ENCODE results near the gene GNL1. TPM values are rescaled to one million over a fixed set of nuclear protein-coding genes. Genes with fewer than 3 reads are reported as not detected.
A peak's percentile ranks its signal among the peaks of the same experiment; 100 is the strongest.

Gene GNL1
- total and polyA plus RNA-seq, 9 of the 15 experiments (the other 6 are each of a cell fraction or from before 2014, with no cell fraction given): 0.73 to 112 (median 58.0) TPM

- no peak for TF ChIP-seq CEBPZ (IDR thresholded peaks at IDR 0.05; ENCODE audit: borderline replicate concordance, low read depth, low read length)
- TF ChIP-seq ZNF282 (CRISPR knock-in tag; IDR thresholded peaks at IDR 0.05): no peak
- TF ChIP-seq HNRNPL (IDR thresholded peaks at IDR 0.05; ENCODE audit: low read depth, low read length): peak; percentile 22; the same call in 1 of the 2 replicates
- TF ChIP-seq ZC3H11A (IDR thresholded peaks at IDR 0.05; ENCODE audit: low read depth, low read length): no peak
- no peak for TF ChIP-seq MTF1 (CRISPR knock-in tag; IDR thresholded peaks at IDR 0.05; ENCODE audit: borderline replicate concordance)
- no peak for TF ChIP-seq ZFP36 (IDR thresholded peaks at IDR 0.05; ENCODE audit: low read depth, low read length, partially characterized antibody)
- TF ChIP-seq PTRF (tag; IDR thresholded peaks at IDR 0.05): no peak
- TF ChIP-seq SP1 (CRISPR knock-in tag; IDR thresholded peaks at IDR 0.05): peak; percentile 98
- no peak for TF ChIP-seq ZNF77 (CRISPR knock-in tag; IDR thresholded peaks at IDR 0.05)
- 0 out of 2 replicates have a peak, but pooled peaks have one; percentile 18 for TF ChIP-seq ZNF232 (CRISPR knock-in tag; IDR thresholded peaks at IDR 0.05)
- TF ChIP-seq CHD1 (IDR thresholded peaks at IDR 0.05; ENCODE audit: low read length): no peak
- peak; percentile 96 for TF ChIP-seq PHF20 (IDR thresholded peaks at IDR 0.05; ENCODE audit: partially characterized antibody)
- TF ChIP-seq, protein P1, sequence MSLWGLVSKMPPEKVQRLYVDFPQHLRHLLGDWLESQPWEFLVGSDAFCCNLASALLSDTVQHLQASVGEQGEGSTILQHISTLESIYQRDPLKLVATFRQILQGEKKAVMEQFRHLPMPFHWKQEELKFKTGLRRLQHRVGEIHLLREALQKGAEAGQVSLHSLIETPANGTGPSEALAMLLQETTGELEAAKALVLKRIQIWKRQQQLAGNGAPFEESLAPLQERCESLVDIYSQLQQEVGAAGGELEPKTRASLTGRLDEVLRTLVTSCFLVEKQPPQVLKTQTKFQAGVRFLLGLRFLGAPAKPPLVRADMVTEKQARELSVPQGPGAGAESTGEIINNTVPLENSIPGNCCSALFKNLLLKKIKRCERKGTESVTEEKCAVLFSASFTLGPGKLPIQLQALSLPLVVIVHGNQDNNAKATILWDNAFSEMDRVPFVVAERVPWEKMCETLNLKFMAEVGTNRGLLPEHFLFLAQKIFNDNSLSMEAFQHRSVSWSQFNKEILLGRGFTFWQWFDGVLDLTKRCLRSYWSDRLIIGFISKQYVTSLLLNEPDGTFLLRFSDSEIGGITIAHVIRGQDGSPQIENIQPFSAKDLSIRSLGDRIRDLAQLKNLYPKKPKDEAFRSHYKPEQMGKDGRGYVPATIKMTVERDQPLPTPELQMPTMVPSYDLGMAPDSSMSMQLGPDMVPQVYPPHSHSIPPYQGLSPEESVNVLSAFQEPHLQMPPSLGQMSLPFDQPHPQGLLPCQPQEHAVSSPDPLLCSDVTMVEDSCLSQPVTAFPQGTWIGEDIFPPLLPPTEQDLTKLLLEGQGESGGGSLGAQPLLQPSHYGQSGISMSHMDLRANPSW (CRISPR knock-in tag; IDR thresholded peaks at IDR 0.05): no peak
- TF ChIP-seq ZBTB34 (CRISPR knock-in tag; IDR thresholded peaks at IDR 0.05): no peak
- TF ChIP-seq ZNF76 (CRISPR knock-in tag; IDR thresholded peaks at IDR 0.05; ENCODE audit: borderline replicate concordance): peak; percentile 75; the same call in 1 of the 2 replicates
Measured at GRCh38 chr6:30571075-30571761, 14.9 kb upstream of the GNL1 start, which contains the start of gene ABCF1 (continued).

Measured in K562 (cell line).